B cell (primary cell): ENCODE measurements around the gene IL1RL2. TPM values are rescaled to one million over a fixed set of nuclear protein-coding genes. Genes with fewer than 3 reads are reported as not detected.

Experiments
- ATAC-seq: fragments of 200-7000 bp; cut with Tn5 transposase; one replicate; pipeline ENCODE4 v1.10.0; 2021; ENCODE audit warnings: low read depth, mild to moderate bottlenecking, moderate number of reproducible peaks, moderate library complexity
- CTCF ChIA-PET: fragments of 350-600 bp; sonication (Branson Sonifier 250); formaldehyde crosslinking; loops from one replicate; lab custom pipeline; 2021; ENCODE audit warnings: antibody characterized with exemption, inconsistent platforms; lab: Charles Lee
- POLR2A ChIA-PET: fragments of 350-600 bp; sonication (Branson Sonifier 250); formaldehyde crosslinking; loops from one replicate; lab custom pipeline; 2021; ENCODE audit warnings: antibody characterized with exemption; lab: Charles Lee
- DNase-seq: peaks from one replicate; pipeline ENCODE4 v3.0.0; 2013
- H2AFZ ChIP-seq: 2 replicates; pipeline ENCODE4 v1.6.1; 2012; ENCODE audit warnings: mild to moderate bottlenecking, low read depth, low read length; ENCODE audit not compliant: insufficient read depth, poor library complexity, severe bottlenecking
- H3K27ac ChIP-seq, 2 donors: 1 replicate in 1 of 2; 2 replicates in 1 of 2; pipeline ENCODE4 v1.5.1; 2012 to 2013; ENCODE audit warnings: low read length in 2 of 2, mild to moderate bottlenecking in 2 of 2, moderate library complexity in 1 of 2
- H3K27me3 ChIP-seq, 4 experiments: fragments of 200-600 bp in 1 of 4; sonication (generic) in 1 of 4; replicated peaks in 1 of 4; 1 replicate in 2 of 4; 2 replicates in 2 of 4; pipeline versions ENCODE4 v1.6.1 to v1.7.0; 2013 to 2016; ENCODE audit warnings: low read length in 3 of 4, mild to moderate bottlenecking in 2 of 4, mixed read lengths in 1 of 4, moderate library complexity in 1 of 4; ENCODE audit not compliant: insufficient read depth in 4 of 4, control insufficient read depth in 3 of 4; ENCODE audit errors: control extremely low read depth in 1 of 4
- H3K36me3 ChIP-seq, 2 experiments: replicated peaks in 1 of 2; 1 replicate in 1 of 2; 2 replicates in 1 of 2; pipeline versions ENCODE4 v1.6.1 to v1.7.1; 2013; ENCODE audit warnings: low read length in 1 of 2; ENCODE audit not compliant: insufficient read depth in 2 of 2, control insufficient read depth in 1 of 2; ENCODE audit errors: control extremely low read depth in 1 of 2, extremely low read depth in 1 of 2
- H3K4me1 ChIP-seq, 2 donors: fragments of 200-600 bp in 1 of 2; sonication (generic) in 1 of 2; 1 replicate in 1 of 2; 2 replicates in 1 of 2; pipeline versions ENCODE4 v1.5.1 to v1.6.1; 2013 to 2017; ENCODE audit warnings: low read length in 2 of 2; ENCODE audit not compliant: control insufficient read depth in 2 of 2, insufficient read depth in 2 of 2
- H3K4me2 ChIP-seq: replicated peaks from 2 replicates; pipeline ENCODE3; 2012; ENCODE audit warnings: mild to moderate bottlenecking, low read depth, low read length; ENCODE audit not compliant: poor library complexity, severe bottlenecking
- H3K4me3 ChIP-seq, 5 experiments: fragments of 200-600 bp in 1 of 5; sonication (generic) in 1 of 5; 1 replicate in 3 of 5; 2 replicates in 2 of 5; pipeline versions ENCODE4 v1.5.1 to v1.7.0; 2011 to 2016; ENCODE audit warnings: low read length in 4 of 5, mild to moderate bottlenecking in 4 of 5, low read depth in 2 of 5, control low read depth in 1 of 5, moderate library complexity in 1 of 5; ENCODE audit not compliant: insufficient read depth in 1 of 5; ENCODE audit errors: control extremely low read depth in 1 of 5, extremely low read depth in 1 of 5
- H3K79me2 ChIP-seq: fragments of 200-600 bp; sonication (generic); one replicate; pipeline ENCODE4 v1.6.0; 2016; ENCODE audit warnings: low read length; ENCODE audit not compliant: control insufficient read depth, insufficient read depth
- H3K9ac ChIP-seq: fragments of 200-600 bp; sonication (generic); 2 replicates; pipeline ENCODE4 v1.6.1; 2017; ENCODE audit warnings: mild to moderate bottlenecking, low read length, moderate library complexity
- H3K9me3 ChIP-seq, 3 donors: one replicate each; pipeline versions ENCODE4 v1.6.1 to v1.7.1; 2013; ENCODE audit warnings: low read length in 2 of 3; ENCODE audit not compliant: control insufficient read depth in 2 of 3, insufficient read depth in 1 of 3; ENCODE audit errors: control extremely low read depth in 1 of 3
- H4K20me1 ChIP-seq: 2 replicates; pipeline ENCODE4 v1.6.0; 2012; ENCODE audit warnings: mild to moderate bottlenecking, low read length; ENCODE audit not compliant: insufficient read depth, control insufficient read depth, poor library complexity, severe bottlenecking
- H3K27ac Mint-ChIP-seq: one replicate; pipeline ENCODE4 v1.8.0; 2021; ENCODE audit warnings: mixed read lengths
- H3K27me3 Mint-ChIP-seq: one replicate; pipeline ENCODE4 v1.8.0; 2021; ENCODE audit warnings: mixed read lengths
- H3K4me1 Mint-ChIP-seq: one replicate; pipeline ENCODE4 v1.8.0; 2021; ENCODE audit warnings: mixed read lengths
- H3K4me3 Mint-ChIP-seq: one replicate; pipeline ENCODE4 v1.8.0; 2021; ENCODE audit warnings: mixed read lengths
- H3K9me3 Mint-ChIP-seq: one replicate; pipeline ENCODE4 v1.8.0; 2022; ENCODE audit warnings: mixed read lengths; ENCODE audit not compliant: insufficient read depth
- CTCF ChIP-seq: fragments of 200-600 bp; IDR thresholded peaks from one replicate; pipeline ENCODE4 v1.8.0; 2022; ENCODE audit warnings: antibody characterized with exemption, mild to moderate bottlenecking
- EZH2 ChIP-seq: IDR thresholded peaks from 2 replicates; pipeline ENCODE4 v1.6.1; 2012; ENCODE audit warnings: borderline replicate concordance, low read depth, mild to moderate bottlenecking, moderate library complexity, low read length; ENCODE audit not compliant: insufficient read depth, poor library complexity, severe bottlenecking
- WGBS: methylation state at CpG from one replicate; pipeline ENCODE4 v1.1.5; 2013; ENCODE audit warnings: missing lambda C conversion rate; ENCODE audit not compliant: insufficient coverage; 5-methylcytosine and 5-hydroxymethylcytosine counted together
- intact Hi-C: fragments of 100-400 bp; cut with micrococcal nuclease; formaldehyde crosslinking; loops from one replicate; pipeline ENCODE4 v1.10.0; 2022
- polyA plus RNA-seq: library from polyadenylated mRNA; depleted of rRNA; stranded (reverse); fragments of >200 nt; gene quantifications from 2 replicates; pipeline ENCODE4 v1.2.3, GENCODE V29; 2012
- total RNA-seq, 2 donors: library from RNA; stranded (reverse); fragments of 120-200 nt in 1 of 2; gene quantifications; 1 replicate in 1 of 2; 2 replicates in 1 of 2; pipeline versions ENCODE4 v1.2.3 to v1.2.4, GENCODE V29; 2013 to 2022

Gene IL1RL2
- total and polyA plus RNA-seq, 2 donors (not counting 1 experiment from before 2014, with no cell fraction given): not detected

DNA sequence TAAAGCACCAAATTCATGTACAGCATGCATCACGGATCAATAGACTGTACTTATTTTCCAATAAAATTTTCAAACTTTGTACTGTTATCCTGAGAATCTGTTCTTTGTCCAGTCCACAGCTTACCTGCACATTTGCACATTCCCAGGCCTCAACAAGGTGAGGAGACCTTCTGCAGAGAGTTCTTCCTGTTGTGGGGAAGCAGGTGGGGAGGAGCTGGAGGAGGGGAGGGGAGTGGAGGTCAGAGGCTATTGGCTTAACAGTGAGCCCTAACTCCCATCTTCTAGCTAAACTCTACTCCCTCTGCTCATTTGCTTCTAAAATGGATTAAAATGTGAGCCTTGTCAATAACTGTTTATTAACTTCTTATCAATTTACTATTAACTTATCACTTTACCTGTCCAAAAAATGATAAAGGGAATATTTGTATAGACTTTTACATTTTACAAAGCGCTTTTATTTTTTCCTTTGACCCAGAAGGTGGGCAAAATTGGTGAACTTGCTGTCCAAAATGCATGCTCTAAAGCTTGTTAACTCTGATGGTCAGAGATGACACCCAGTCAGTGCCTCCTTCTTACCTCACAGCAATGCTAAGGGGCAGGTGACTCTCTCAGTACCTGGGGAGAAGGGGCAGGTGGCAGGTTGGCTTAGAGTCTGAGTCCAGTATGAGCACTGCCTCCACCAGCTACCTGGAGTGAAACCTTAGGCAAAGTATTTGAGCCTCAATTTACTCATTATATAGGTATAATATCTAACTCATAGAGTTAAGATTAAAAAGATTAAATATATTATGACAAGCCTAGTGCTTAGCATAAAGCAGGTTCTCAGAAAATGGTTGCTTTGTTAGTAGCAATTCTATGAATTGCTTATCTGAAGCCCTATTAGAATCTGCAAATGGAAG, 6.8 kb upstream of the IL1RL2 start:
- Histone ChIP-seq H3K79me2 (no peaks in the 10 kb centered on the region), H3K4me3 (no peak overlapping the region), H3K9me3 (no peaks in the 10 kb centered on the region), H4K20me1 (no peaks in the 10 kb centered on the region), H3K27ac (no peak overlapping the region), H3K27me3 (peaks cover 0 to 15% (median 9%) of the 10 kb centered on the region in 4 experiments), H2AFZ (no peak overlapping the region), H3K4me1 (no peaks in the 10 kb centered on the region), H3K4me2 (no peak overlapping the region), H3K36me3 (no peaks in the 10 kb centered on the region), H3K9ac (no peak overlapping the region)
- Mint-ChIP-seq H3K4me1 (no peaks in the 10 kb centered on the region), H3K27ac (no peak overlapping the region), H3K4me3 (no peak overlapping the region), H3K9me3 (no peaks in the 10 kb centered on the region), H3K27me3 (peaks cover 32% of the 10 kb centered on the region)
- TF ChIP-seq EZH2 (no peak), CTCF (no peak)
- POLR2A ChIA-PET: no interaction called here
- CTCF ChIA-PET: no interaction called here
- no CpG with 5 or more reads among the region's 2 CpGs for WGBS
- no peak for ATAC-seq
- DNase-seq: no peak
- intact Hi-C loops: no loop called here

GRCh38 chr2:102180687-102180999, 6.2 kb upstream of the IL1RL2 start:
- Histone ChIP-seq H2AFZ (no peak overlapping the region), H3K4me2 (no peak overlapping the region), H3K79me2 (no peaks in the 10 kb centered on the region), H3K27me3 (peaks cover 0 to 18% (median 9%) of the 10 kb centered on the region in 4 experiments), H3K9ac (no peak overlapping the region), H3K36me3 (no peaks in the 10 kb centered on the region), H3K4me1 (no peaks in the 10 kb centered on the region), H4K20me1 (no peaks in the 10 kb centered on the region), H3K4me3 (no peak overlapping the region), H3K9me3 (no peaks in the 10 kb centered on the region), H3K27ac (no peak overlapping the region)
- no peak overlapping the region for H3K27ac Mint-ChIP-seq
- intact Hi-C loops: no loop called here
- TF ChIP-seq EZH2 (no peak), CTCF (no peak)
- H3K4me1 Mint-ChIP-seq: no peaks in the 10 kb centered on the region
- H3K27me3 Mint-ChIP-seq: peaks cover 33% of the 10 kb centered on the region
- ATAC-seq (no peak), DNase-seq (no peak)
- ChIA-PET CTCF (no interaction called here), POLR2A (no interaction called here)
- no peaks in the 10 kb centered on the region for H3K9me3 Mint-ChIP-seq
- no peak overlapping the region for H3K4me3 Mint-ChIP-seq
- no CpG with 5 or more reads among the region's 1 CpG for WGBS
